Stimulated activated CD4-positive, alpha-beta T cell treated with anti-CD3 and anti-CD28 coated beads, TNF-alpha, amount 100 ng/mL, for 48 hours (primary cell): ENCODE results near the gene NT5C2.
A peak's percentile ranks its signal among the peaks of the same experiment; 100 is the strongest.
"Not testable (repeated sequence)": the region's sequence is repeated elsewhere in the genome, so short reads cannot be mapped to it uniquely, and the experiment has no call there.

Experiments
- DNase-seq, 3 donors: peaks; one replicate each; pipeline ENCODE4 v3.0.0-alpha.2; 2020; ENCODE audit warnings: low read depth in 3 of 3

NT5C2 gene

GRCh38 chr10:103202319-103202718 lies 9.2 kb upstream of the NT5C2 start:
- DNase-seq, result no peak

DNA sequence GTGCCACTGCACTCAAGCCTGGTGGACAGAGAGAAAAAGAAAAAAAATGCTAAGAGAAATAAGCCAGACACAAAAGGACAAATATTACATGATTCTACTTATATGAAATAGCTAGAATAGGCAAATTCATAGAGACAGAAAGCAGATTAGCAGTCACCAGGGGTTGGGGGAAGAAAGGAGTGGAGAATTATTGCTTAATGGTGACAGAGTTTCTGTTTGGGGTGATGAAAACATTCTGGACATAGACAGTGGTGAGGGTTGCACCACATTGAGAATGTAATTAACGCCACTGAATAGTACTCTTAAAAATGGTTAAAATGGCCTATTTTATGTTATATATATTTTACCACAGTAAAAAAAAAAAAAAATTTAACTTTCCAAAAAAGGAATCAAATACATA lies 6.4 kb upstream of the NT5C2 start:
- DNase-seq, result no peak

DNA sequence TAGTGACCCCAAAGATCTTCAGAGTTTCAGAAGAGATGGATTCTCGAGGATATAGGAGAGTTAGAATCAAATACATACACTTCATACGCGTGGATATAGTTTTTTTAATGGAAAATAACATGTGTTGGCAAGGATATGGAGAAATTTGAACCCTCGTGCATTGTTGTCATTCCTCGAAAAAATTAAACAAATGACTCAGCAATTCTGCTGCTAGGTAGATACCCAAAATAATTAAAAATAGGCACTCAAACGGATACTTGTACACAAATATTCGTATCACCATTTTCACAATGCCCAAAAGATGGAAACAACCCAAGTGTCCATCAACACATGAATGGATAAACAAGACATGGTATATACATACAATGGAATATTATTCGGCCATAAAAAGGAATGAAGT lies 5.6 kb upstream of the NT5C2 start:
- DNase-seq, result no peak

DNA sequence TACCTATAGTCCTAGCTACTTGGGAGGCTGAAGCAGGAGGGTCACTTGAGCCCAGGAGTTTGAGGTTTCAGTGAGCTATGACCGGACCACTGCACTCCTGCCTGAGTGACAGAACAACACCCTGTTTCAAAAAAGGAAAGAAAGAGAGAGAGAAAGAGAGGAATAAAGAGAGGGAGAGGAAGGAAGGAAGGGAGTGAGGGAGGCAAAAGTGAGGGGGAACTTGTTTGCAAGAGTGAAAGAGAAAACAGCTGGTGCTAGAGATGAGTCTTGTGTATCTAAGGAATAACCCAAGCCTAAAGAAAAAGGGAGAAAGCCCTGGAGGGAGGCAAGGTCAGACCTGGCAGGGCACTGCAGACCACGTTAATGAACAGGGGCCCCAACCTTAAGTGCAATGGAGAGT lies 4.8 kb upstream of the NT5C2 start:
- DNase-seq, result no peak

GRCh38 chr10:103197174-103197573 lies 4.1 kb upstream of the NT5C2 start:
- DNase-seq, result peak in 2 of 3 donors; percentile 6 to 31

GRCh38 chr10:103196516-103196915 lies 3.4 kb upstream of the NT5C2 start:
- DNase-seq, result no peak

DNA sequence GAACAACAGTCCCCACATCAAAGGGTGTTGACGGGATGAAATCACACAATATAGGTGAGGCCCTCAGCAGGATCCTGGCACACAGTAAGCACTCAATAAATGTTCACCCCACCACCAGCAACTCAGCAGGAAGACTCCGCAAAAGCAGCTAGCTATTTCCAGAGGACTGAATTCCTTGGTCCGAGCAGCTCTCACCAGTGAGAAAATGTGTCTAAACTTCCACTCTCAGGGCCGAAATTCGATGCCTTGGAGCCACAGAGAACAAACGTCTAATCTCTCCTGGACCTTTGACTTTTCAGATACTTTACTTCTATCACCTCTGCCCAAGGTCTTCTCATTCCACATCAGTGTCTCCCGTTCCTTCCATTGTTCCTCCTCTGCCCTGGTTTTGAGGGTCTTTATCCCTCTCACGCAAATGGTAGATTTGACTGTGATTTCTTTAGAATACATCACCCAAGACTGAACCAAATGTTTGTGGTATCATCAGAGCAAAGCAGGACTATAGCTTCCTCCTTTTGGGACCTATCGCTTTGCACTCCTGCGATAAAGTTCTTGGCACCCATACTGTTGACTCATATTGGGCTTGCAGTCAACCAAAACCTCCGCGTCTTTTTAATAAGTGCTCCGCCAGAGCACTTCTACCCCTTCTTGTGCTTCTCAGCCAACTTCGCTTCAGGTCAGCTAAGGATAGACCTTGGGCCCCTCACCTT lies 903 bp upstream of the NT5C2 start:
- no peak for DNase-seq

- DNase-seq, result peak; percentile 26 to 48 (median 41)
Measured at GRCh38 chr10:103192451-103193106, 493 bp downstream of the NT5C2 start.

DNA sequence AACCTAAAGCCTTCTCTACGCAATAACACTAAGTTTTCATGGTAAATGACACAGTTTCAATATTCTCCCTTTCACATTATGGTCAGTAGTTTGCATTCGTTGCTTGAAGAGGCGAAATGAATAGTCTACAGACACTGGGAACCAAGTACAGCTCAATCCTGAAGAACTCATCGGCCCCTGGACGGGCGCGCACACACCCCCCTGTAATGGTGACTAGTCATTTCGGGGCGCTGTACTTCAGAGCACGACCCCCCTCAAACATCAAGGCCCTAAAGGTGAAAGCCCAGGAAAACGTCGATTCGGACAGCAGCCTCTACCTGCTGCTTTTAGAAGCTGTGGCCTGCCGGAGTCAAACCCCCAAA lies 1.0 kb downstream of the NT5C2 start:
- DNase-seq, result no peak

DNA sequence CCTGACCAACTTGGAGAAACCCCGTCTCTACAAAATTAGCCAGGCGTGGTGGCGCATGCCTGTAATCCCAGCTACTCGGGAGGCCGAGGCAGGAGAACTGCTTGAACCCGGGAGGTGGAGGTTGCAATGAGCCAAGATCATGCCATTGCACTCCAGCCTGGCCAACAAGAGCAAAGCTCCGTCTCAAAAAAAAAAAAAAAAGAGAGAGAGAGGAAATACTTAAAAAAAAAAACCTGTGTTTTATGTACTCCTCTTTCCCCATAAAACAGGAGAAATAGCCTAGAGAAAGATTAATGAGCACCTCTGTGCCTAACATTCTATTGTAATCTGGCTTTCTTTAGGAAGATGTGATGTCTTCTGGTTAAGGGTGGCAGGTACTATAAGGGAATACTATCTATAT lies 1.9 kb downstream of the NT5C2 start:
- not testable (repeated sequence) for DNase-seq

GRCh38 chr10:103188853-103189252 lies 4.2 kb downstream of the NT5C2 start:
- DNase-seq, result no peak

DNA sequence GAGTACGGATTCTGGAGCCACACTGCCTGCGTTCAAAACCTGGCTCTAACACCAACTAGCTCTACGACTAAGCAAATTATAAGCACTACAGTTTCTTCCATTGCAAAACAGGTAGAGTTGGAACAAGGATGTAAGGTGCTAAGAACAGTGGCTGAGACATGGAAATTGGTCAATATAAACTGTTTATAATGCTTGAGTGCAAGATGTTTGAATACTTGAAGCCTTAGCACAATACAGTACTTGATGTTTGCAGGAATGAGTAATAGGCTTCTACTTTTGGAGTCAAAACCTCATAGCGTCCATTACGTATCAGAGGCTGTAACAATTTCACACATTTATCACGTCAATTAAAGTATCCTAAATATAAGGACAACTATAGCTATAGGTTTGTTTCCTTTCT lies 6.9 kb downstream of the NT5C2 start:
- DNase-seq, result no peak

GRCh38 chr10:103184615-103185014 lies 8.5 kb downstream of the NT5C2 start:
- DNase-seq, result no peak

DNA sequence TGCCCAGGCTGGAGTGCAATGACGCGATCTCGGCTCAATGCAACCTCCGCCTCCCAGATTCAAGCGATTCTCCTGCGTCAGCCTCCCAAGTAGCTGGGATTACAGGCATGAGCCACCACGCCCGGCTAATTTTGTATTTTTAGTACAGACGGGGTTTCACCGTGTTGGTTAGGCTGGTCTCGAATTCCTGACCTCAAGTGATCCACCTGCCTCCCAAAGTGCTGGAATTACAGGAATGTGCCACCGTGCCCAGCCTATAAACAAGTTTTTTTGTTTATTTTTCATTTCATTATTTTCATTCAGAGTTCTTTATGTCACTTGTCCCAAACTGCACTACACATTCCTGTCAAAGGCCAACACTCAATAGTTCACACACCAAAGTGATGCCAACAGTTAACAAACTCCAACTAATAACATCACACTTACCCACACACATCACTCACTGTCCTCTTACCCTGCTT lies 9.1 kb downstream of the NT5C2 start:
- DNase-seq, result not testable (repeated sequence)

GRCh38 chr10:103181244-103181643 lies 11.8 kb downstream of the NT5C2 start:
- no peak for DNase-seq

GRCh38 chr10:103180491-103180890 lies 12.6 kb downstream of the NT5C2 start:
- DNase-seq, result no peak

- no peak for DNase-seq
Measured at GRCh38 chr10:103177123-103177522, 15.9 kb downstream of the NT5C2 start.

- no peak for DNase-seq
Measured at GRCh38 chr10:103175580-103176285, 17.3 kb downstream of the NT5C2 start.

DNA sequence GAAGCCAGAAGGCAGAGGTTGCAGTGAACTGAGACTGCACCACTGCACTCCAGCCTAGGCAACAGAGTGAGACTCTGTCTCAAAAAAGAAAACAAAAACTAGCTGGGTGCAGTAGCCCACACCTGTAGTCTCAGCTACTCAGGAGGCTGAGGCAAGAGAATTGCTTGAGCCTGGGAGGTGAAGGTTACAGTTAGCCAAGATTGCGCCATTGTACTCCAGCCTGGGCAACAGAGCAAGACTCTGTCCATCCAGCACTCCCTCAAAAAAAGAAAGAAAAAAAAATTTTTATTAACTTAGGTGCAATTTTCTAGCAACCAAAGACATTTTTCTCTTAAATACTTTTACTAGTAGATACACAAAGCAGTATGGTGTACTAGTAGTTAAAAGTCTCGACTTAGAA lies 18.7 kb downstream of the NT5C2 start:
- not testable (repeated sequence) for DNase-seq

GRCh38 chr10:103171278-103171677 lies 21.8 kb downstream of the NT5C2 start:
- DNase-seq, result no peak

DNA sequence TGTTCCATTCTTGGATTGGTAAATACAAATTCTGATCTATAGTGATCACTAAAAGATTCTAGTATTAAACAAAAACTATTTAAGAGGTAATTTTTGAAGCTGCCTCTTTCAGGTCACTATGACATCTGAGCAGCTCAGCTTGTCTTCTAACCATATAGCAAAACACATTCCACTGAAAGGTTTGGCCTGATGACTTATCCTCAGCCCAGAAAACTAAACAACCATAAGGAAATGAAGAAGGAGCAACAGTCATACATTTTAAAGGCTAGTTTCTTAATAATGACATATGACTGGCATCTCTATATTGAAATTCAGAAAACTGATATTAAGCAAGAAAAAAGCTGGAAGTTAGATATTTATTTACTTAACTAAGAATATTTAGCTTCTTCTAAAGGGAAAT lies 24.6 kb downstream of the NT5C2 start:
- no peak for DNase-seq

GRCh38 chr10:103167554-103167953 lies 25.5 kb downstream of the NT5C2 start:
- DNase-seq, result not testable (repeated sequence)

DNA sequence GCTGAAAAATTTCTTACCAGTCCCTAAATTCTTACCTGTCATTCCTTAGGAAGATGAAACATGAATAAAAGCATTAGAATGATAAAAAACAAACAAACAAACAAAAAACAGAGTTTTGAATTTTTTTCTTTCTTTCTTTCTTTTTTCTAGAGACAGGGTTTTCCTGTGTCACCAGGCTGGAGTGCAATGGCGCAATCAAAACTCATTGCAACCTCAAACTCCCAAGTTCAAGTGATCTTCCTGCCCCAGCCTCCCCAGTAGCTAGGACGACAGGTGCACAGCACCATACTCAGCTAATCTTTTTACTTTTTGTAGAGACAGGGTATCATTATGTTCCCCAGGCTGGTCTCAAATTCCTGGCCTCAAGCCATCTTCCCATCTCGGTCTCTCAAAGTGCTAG lies 26.5 kb downstream of the NT5C2 start:
- DNase-seq, result no peak
